IPS DF 6.9 (cell line): Measurements from ENCODE around the gene ZNF687.
"Not testable (repeated sequence)": the region's sequence is repeated elsewhere in the genome, so short reads cannot be mapped to it uniquely, and the experiment has no call there.

Experiments used
- DNase-seq: peaks from one replicate; pipeline ENCODE4 v3.0.0-alpha.2; 2013; ENCODE audit warnings: low read depth, low spot score
- H3K27ac ChIP-seq: one replicate; pipeline ENCODE4 v1.5.1; 2013; ENCODE audit warnings: low read length, control low read depth
- H3K27me3 ChIP-seq: 2 replicates; pipeline ENCODE4 v1.6.1; 2013; ENCODE audit warnings: mild to moderate bottlenecking, low read length; ENCODE audit not compliant: control insufficient read depth, insufficient read depth
- H3K36me3 ChIP-seq: 2 replicates; pipeline ENCODE4 v1.6.1; 2013; ENCODE audit warnings: low read length; ENCODE audit not compliant: control insufficient read depth, insufficient read depth
- H3K4me1 ChIP-seq: 2 replicates; pipeline ENCODE4 v1.6.1; 2013; ENCODE audit warnings: low read length; ENCODE audit not compliant: control insufficient read depth, insufficient read depth
- H3K4me3 ChIP-seq: 2 replicates; pipeline ENCODE4 v1.5.1; 2013; ENCODE audit warnings: mild to moderate bottlenecking, low read length
- H3K9me3 ChIP-seq: 2 replicates; pipeline ENCODE4 v1.6.1; 2013; ENCODE audit warnings: low read length, inconsistent platforms; ENCODE audit not compliant: control insufficient read depth, insufficient read depth
- WGBS: extraction: QIAGEN DNeasy Blood & Tissue Kit; methylation state at CpG from one replicate; pipeline ENCODE4 v1.1.7; 2013; ENCODE audit warnings: mixed read lengths, missing lambda C conversion rate; ENCODE audit not compliant: insufficient read length, insufficient coverage; 5-methylcytosine and 5-hydroxymethylcytosine counted together

The ZNF687 gene

GRCh38 chr1:151254217-151255213, 27.6 kb upstream of the ZNF687 start, which contains the start of gene PSMD4:
TSS of gene PSMD4 (plus strand) at chr1:151254734. CDS start at chr1:151254783, 49 bp downstream.
- WGBS = no CpG with 5 or more reads among the region's 56 CpGs
- Histone ChIP-seq H3K36me3 (no peaks in the 10 kb centered on the region), H3K4me1 (no peaks in the 10 kb centered on the region), H3K27ac (no peak within 1 kb of the TSS), H3K4me3 (peak within 1 kb of the TSS; percentile 99), H3K27me3 (no peaks in the 10 kb centered on the region), H3K9me3 (no peaks in the 10 kb centered on the region)
- DNase-seq = peak; percentile 98

GRCh38 chr1:151255381-151255780, 26.7 kb upstream of the ZNF687 start:
- no peaks in the 10 kb centered on the region for H3K36me3 ChIP-seq
- no peaks in the 10 kb centered on the region for H3K9me3 ChIP-seq
- H3K27me3 ChIP-seq = no peaks in the 10 kb centered on the region
- no peak for DNase-seq
- H3K27ac ChIP-seq = no peak overlapping the region
- WGBS = no CpG with 5 or more reads among the region's 10 CpGs
- H3K4me1 ChIP-seq = no peaks in the 10 kb centered on the region
- peak overlapping the region; percentile 99; the same call in 1 of the 2 replicates for H3K4me3 ChIP-seq

GRCh38 chr1:151259351-151259750, 22.7 kb upstream of the ZNF687 start:
- Histone ChIP-seq H3K36me3 (peaks cover 7% of the 10 kb centered on the region), H3K4me3 (no peak overlapping the region), H3K4me1 (no peaks in the 10 kb centered on the region), H3K27ac (no peak overlapping the region), H3K27me3 (no peaks in the 10 kb centered on the region), H3K9me3 (no peaks in the 10 kb centered on the region)
- no CpG with 5 or more reads among the region's 2 CpGs for WGBS
- DNase-seq = no peak

GRCh38 chr1:151265446-151266236, 16.5 kb upstream of the ZNF687 start:
- Histone ChIP-seq H3K4me1 (no peaks in the 10 kb centered on the region), H3K27me3 (no peaks in the 10 kb centered on the region), H3K4me3 (no peak overlapping the region), H3K9me3 (no peaks in the 10 kb centered on the region), H3K36me3 (peaks cover 31% of the 10 kb centered on the region), H3K27ac (no peak overlapping the region)
- WGBS = no CpG with 5 or more reads among the region's 14 CpGs
- DNase-seq = no peak

- H3K27me3 ChIP-seq = no peaks in the 10 kb centered on the region
- no peak for DNase-seq
- WGBS = no CpG with 5 or more reads among the region's 3 CpGs
- H3K4me1 ChIP-seq = no peaks in the 10 kb centered on the region
- H3K9me3 ChIP-seq = no peaks in the 10 kb centered on the region
- H3K27ac ChIP-seq = no peak overlapping the region
- no peak overlapping the region for H3K4me3 ChIP-seq
- H3K36me3 ChIP-seq = peaks cover 31% of the 10 kb centered on the region
Measured at GRCh38 chr1:151266315-151266714, 15.8 kb upstream of the ZNF687 start.

GRCh38 chr1:151266821-151267220, 15.3 kb upstream of the ZNF687 start:
- WGBS = no CpG with 5 or more reads among the region's 8 CpGs
- no peaks in the 10 kb centered on the region for H3K9me3 ChIP-seq
- H3K27ac ChIP-seq = no peak overlapping the region
- H3K4me3 ChIP-seq = no peak overlapping the region
- H3K27me3 ChIP-seq = no peaks in the 10 kb centered on the region
- no peaks in the 10 kb centered on the region for H3K4me1 ChIP-seq
- H3K36me3 ChIP-seq = peaks cover 31% of the 10 kb centered on the region
- DNase-seq = no peak

GRCh38 chr1:151267760-151268159, 14.3 kb upstream of the ZNF687 start:
- peaks cover 27% of the 10 kb centered on the region for H3K36me3 ChIP-seq

GRCh38 chr1:151273924-151274466, 8.1 kb upstream of the ZNF687 start:
- no CpG with 5 or more reads among the region's 3 CpGs for WGBS
- DNase-seq = no peak
- H3K36me3 ChIP-seq = no peaks in the 10 kb centered on the region
- H3K27me3 ChIP-seq = no peaks in the 10 kb centered on the region
- H3K27ac ChIP-seq = no peak overlapping the region
- H3K4me3 ChIP-seq = no peak overlapping the region
- no peaks in the 10 kb centered on the region for H3K9me3 ChIP-seq
- no peaks in the 10 kb centered on the region for H3K4me1 ChIP-seq

More at GRCh38 chr1:151267760-151268159, 14.3 kb upstream of the ZNF687 start:
- Histone ChIP-seq H3K9me3 (no peaks in the 10 kb centered on the region), H3K27ac (no peak overlapping the region), H3K27me3 (no peaks in the 10 kb centered on the region), H3K4me1 (no peaks in the 10 kb centered on the region), H3K4me3 (no peak overlapping the region)
- DNase-seq = no peak
- no CpG with 5 or more reads among the region's 4 CpGs for WGBS

GRCh38 chr1:151275341-151275740, 6.8 kb upstream of the ZNF687 start:
- not testable (repeated sequence) for H3K4me1 ChIP-seq, DNase-seq, H3K4me3 ChIP-seq, H3K27ac ChIP-seq, H3K36me3 ChIP-seq, H3K27me3 ChIP-seq, H3K9me3 ChIP-seq
- WGBS = no CpG with 5 or more reads among the region's 5 CpGs

GRCh38 chr1:151277249-151277648, 4.8 kb upstream of the ZNF687 start:
- WGBS = no CpG with 5 or more reads among the region's 2 CpGs
- Histone ChIP-seq H3K9me3 (no peaks in the 10 kb centered on the region), H3K4me1 (no peaks in the 10 kb centered on the region), H3K36me3 (no peaks in the 10 kb centered on the region), H3K27me3 (no peaks in the 10 kb centered on the region), H3K27ac (no peak overlapping the region), H3K4me3 (no peak overlapping the region)
- DNase-seq = no peak
